CD8-positive, alpha-beta memory T cell (primary cell): ENCODE measurements around the gene ST3GAL5. TPM values are rescaled to one million over a fixed set of nuclear protein-coding genes. Genes with fewer than 3 reads are reported as not detected.
"Not testable (repeated sequence)": the region's sequence is repeated elsewhere in the genome, so short reads cannot be mapped to it uniquely, and the experiment has no call there.

Experiments
- CTCF ChIA-PET: fragments of 350-600 bp; sonication (Branson Sonifier 250); formaldehyde crosslinking; loops from one replicate; lab custom pipeline; 2021; ENCODE audit warnings: antibody characterized with exemption; lab: Charles Lee
- POLR2A ChIA-PET: fragments of 350-600 bp; sonication (Branson Sonifier 250); formaldehyde crosslinking; loops from one replicate; lab custom pipeline; 2021; ENCODE audit warnings: antibody characterized with exemption; lab: Charles Lee
- DNase-seq, 5 donors: peaks; one replicate each; pipeline versions ENCODE4 v3.0.0 to v3.0.0-alpha.2; 2020 to 2022; ENCODE audit warnings: mixed read lengths in 1 of 5
- H3K27ac ChIP-seq: one replicate; pipeline ENCODE4 v1.7.0; 2013; ENCODE audit warnings: low read depth, mild to moderate bottlenecking, low read length, moderate library complexity
- H3K27me3 ChIP-seq: 2 replicates; pipeline ENCODE4 v1.7.0; 2013; ENCODE audit warnings: low read length, mild to moderate bottlenecking; ENCODE audit not compliant: insufficient read depth, poor library complexity, severe bottlenecking
- H3K36me3 ChIP-seq: 2 replicates; pipeline ENCODE4 v1.7.0; 2013; ENCODE audit warnings: mild to moderate bottlenecking, low read length, moderate library complexity; ENCODE audit not compliant: insufficient read depth
- H3K4me1 ChIP-seq: 2 replicates; pipeline ENCODE4 v1.7.0; 2013; ENCODE audit warnings: mild to moderate bottlenecking, low read length, moderate library complexity; ENCODE audit not compliant: insufficient read depth
- H3K4me3 ChIP-seq: 2 replicates; pipeline ENCODE4 v1.7.0; 2013; ENCODE audit warnings: mild to moderate bottlenecking, low read length
- H3K9me3 ChIP-seq: 2 replicates; pipeline ENCODE4 v1.7.0; 2013; ENCODE audit warnings: mild to moderate bottlenecking, low read length
- H3K27ac Mint-ChIP-seq, 8 donors: one replicate each; pipeline ENCODE4 v1.8.0; 2020 to 2021; ENCODE audit warnings: mixed read lengths in 8 of 8, mild to moderate bottlenecking in 6 of 8, inconsistent platforms in 3 of 8, moderate library complexity in 3 of 8
- H3K27me3 Mint-ChIP-seq, 2 donors: one replicate each; pipeline ENCODE4 v1.8.0; 2020 to 2021; ENCODE audit warnings: mixed read lengths in 2 of 2, mild to moderate bottlenecking in 1 of 2, moderate library complexity in 1 of 2
- H3K36me3 Mint-ChIP-seq, 3 donors: one replicate each; pipeline ENCODE4 v1.8.0; 2020 to 2021; ENCODE audit warnings: mixed read lengths in 3 of 3, inconsistent platforms in 1 of 3, mild to moderate bottlenecking in 1 of 3
- H3K4me1 Mint-ChIP-seq, 3 donors: one replicate each; pipeline ENCODE4 v1.8.0; 2020 to 2021; ENCODE audit warnings: mixed read lengths in 3 of 3, inconsistent platforms in 1 of 3, mild to moderate bottlenecking in 1 of 3
- H3K4me3 Mint-ChIP-seq, 7 donors: one replicate each; pipeline ENCODE4 v1.8.0; 2020 to 2021; ENCODE audit warnings: mixed read lengths in 7 of 7, mild to moderate bottlenecking in 6 of 7, moderate library complexity in 4 of 7, inconsistent platforms in 2 of 7
- H3K9me3 Mint-ChIP-seq, 5 donors: one replicate each; pipeline ENCODE4 v1.8.0; 2020 to 2022; ENCODE audit warnings: mixed read lengths in 5 of 5, mild to moderate bottlenecking in 3 of 5, moderate library complexity in 2 of 5, inconsistent platforms in 1 of 5
- polyA plus RNA-seq: library from polyadenylated mRNA; unstranded; fragments of 300-500 nt; fragmentation: Illumina TruSeq; gene quantifications from one replicate; pipeline ENCODE4 v1.2.3, GENCODE V29; 2021
- total RNA-seq, 2 experiments: library from RNA; stranded (reverse); gene quantifications; one replicate each; pipeline ENCODE4 v1.2.3, GENCODE V29; 2021

ST3GAL5 gene
- total and polyA plus RNA-seq, 3 experiments from 2014 or later, result 11.1 to 21.8 (median 11.2) TPM

DNA sequence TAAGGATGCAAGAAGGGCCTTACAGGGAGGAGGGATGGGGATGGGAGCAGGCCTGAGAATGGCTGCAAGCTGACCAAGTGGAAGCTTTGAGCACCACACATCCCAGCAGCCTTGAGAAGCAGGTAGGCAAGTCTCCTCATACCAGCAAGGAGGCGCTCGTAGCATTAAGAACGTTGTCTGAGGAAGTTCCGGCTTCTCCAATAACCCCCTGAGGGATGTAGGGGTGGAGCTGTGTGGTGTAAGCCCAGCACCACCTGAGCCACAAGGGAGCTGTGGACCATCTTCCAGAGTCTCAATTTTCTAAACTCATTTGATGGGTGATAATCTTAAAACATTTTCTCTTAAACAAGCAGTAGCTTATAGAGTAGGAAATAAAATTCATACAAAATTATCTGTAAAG is 50.6 kb downstream of the ST3GAL5 start:
- H3K36me3 ChIP-seq, result peaks cover 15% of the 10 kb centered on the region
- peak overlapping the region; percentile 6 to 92 (median 78) for H3K27ac Mint-ChIP-seq
- H3K4me1 Mint-ChIP-seq, result peaks cover 20 to 36% (median 35%) of the 10 kb centered on the region in 3 donors
- ChIA-PET CTCF (interaction anchor here (0.9 to 3.4 kb wide), 6 partner anchors 10 to 51 kb away, joined by 3 to 18 read pairs (median 4); partner anchors contain the start of gene ST3GAL5), POLR2A (no interaction called here)
- H3K9me3 ChIP-seq, result no peaks in the 10 kb centered on the region
- H3K4me1 ChIP-seq, result peaks cover 4% of the 10 kb centered on the region
- H3K4me3 Mint-ChIP-seq, result no peak overlapping the region
- H3K36me3 Mint-ChIP-seq, result peaks cover 10 to 40% (median 17%) of the 10 kb centered on the region in 3 donors
- DNase-seq, result no peak
- no peaks in the 10 kb centered on the region for H3K27me3 ChIP-seq
- no peak overlapping the region for H3K4me3 ChIP-seq
- no peaks in the 10 kb centered on the region for H3K9me3 Mint-ChIP-seq
- no peak overlapping the region for H3K27ac ChIP-seq
- H3K27me3 Mint-ChIP-seq, result peaks cover 0 to 3% of the 10 kb centered on the region in 2 donors

- Histone ChIP-seq H3K9me3 (no peaks in the 10 kb centered on the region), H3K4me3 (no peak overlapping the region), H3K27ac (no peak overlapping the region), H3K4me1 (peaks cover 2% of the 10 kb centered on the region), H3K36me3 (peaks cover 2% of the 10 kb centered on the region), H3K27me3 (no peaks in the 10 kb centered on the region)
- Mint-ChIP-seq H3K4me3 (no peak overlapping the region), H3K9me3 (no peaks in the 10 kb centered on the region), H3K36me3 (peaks cover 0 to 10% (median 7%) of the 10 kb centered on the region in 3 donors), H3K4me1 (peaks cover 19 to 43% (median 39%) of the 10 kb centered on the region in 3 donors), H3K27ac (peak overlapping the region in 4 of 8 donors; percentile 34 to 85 (median 66)), H3K27me3 (peaks cover 0 to 2% of the 10 kb centered on the region in 2 donors)
- POLR2A ChIA-PET, result no interaction called here
- no peak for DNase-seq
- CTCF ChIA-PET, result interaction anchor here (1.0 to 8.0 kb wide), 2 partner anchors 54 to 246 kb away, joined by 4 to 71 read pairs; partner anchors contain the start of gene ST3GAL5
These were observed 54.3 kb downstream of the ST3GAL5 start for GRCh38 chr2:85834466-85834865.

DNA sequence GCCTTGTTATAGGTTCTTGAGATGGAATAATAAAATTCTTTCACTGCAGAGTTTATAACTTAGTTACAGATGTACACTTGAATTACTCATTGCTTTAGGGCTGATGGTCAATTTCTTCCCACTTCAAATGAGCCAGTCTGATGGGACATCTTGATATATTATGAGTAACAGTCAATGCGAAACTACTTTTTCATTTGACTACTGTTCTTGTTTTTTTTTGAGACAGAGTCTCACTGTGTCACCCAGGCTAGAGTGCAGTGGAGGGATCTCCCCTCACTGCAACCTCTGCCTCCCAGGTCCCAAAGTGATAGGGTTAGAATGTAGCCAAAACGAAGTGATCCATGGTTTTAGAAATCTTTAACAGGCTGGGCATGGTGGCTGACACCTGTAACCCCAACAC is 57.1 kb downstream of the ST3GAL5 start:
- Histone ChIP-seq H3K4me3 (no peak overlapping the region), H3K27me3 (no peaks in the 10 kb centered on the region), H3K27ac (no peak overlapping the region), H3K4me1 (peaks cover 12% of the 10 kb centered on the region), H3K36me3 (no peaks in the 10 kb centered on the region), H3K9me3 (no peaks in the 10 kb centered on the region)
- Mint-ChIP-seq H3K4me1 (peaks cover 28 to 46% (median 42%) of the 10 kb centered on the region in 3 donors), H3K9me3 (no peaks in the 10 kb centered on the region), H3K27me3 (peaks cover 2 to 5% of the 10 kb centered on the region in 2 donors), H3K27ac (peak overlapping the region in 2 of 8 donors; percentile 29 to 32), H3K36me3 (peaks cover 0 to 2% (median 0%) of the 10 kb centered on the region in 3 donors), H3K4me3 (no peak overlapping the region)
- ChIA-PET CTCF (interaction anchor here (0.8 to 8.0 kb wide), 8 partner anchors 15 to 274 kb away, joined by 3 to 196 read pairs (median 4); partner anchors contain the start of genes POLR1A, PTCD3 and ST3GAL5), POLR2A (no interaction called here)
- DNase-seq, result no peak

GRCh38 chr2:85830645-85831044 is 58.1 kb downstream of the ST3GAL5 start:
- H3K36me3 Mint-ChIP-seq, result peaks cover 0 to 2% (median 0%) of the 10 kb centered on the region in 3 donors
- H3K27me3 Mint-ChIP-seq, result peaks cover 2 to 8% of the 10 kb centered on the region in 2 donors
- ChIA-PET CTCF (interaction anchor here (0.6 to 8.0 kb wide), 18 partner anchors 11 to 275 kb away, joined by 3 to 196 read pairs (median 4); partner anchors contain the start of genes POLR1A, PTCD3 and ST3GAL5), POLR2A (interaction anchor here (0.6 to 4.1 kb wide), 3 partner anchors 58 to 250 kb away, joined by 3 to 28 read pairs (median 3); partner anchors contain the start of gene ST3GAL5)
- no peak overlapping the region for H3K27ac ChIP-seq
- peaks cover 12% of the 10 kb centered on the region for H3K4me1 ChIP-seq
- no peak overlapping the region for H3K4me3 ChIP-seq
- peak overlapping the region in 3 of 8 donors; percentile 0 to 38 (median 7) for H3K27ac Mint-ChIP-seq
- peaks cover 28 to 46% (median 42%) of the 10 kb centered on the region in 3 donors for H3K4me1 Mint-ChIP-seq
- no peak for DNase-seq
- H3K9me3 Mint-ChIP-seq, result no peaks in the 10 kb centered on the region
- no peaks in the 10 kb centered on the region for H3K27me3 ChIP-seq
- H3K4me3 Mint-ChIP-seq, result no peak overlapping the region
- no peaks in the 10 kb centered on the region for H3K9me3 ChIP-seq
- no peaks in the 10 kb centered on the region for H3K36me3 ChIP-seq

DNA sequence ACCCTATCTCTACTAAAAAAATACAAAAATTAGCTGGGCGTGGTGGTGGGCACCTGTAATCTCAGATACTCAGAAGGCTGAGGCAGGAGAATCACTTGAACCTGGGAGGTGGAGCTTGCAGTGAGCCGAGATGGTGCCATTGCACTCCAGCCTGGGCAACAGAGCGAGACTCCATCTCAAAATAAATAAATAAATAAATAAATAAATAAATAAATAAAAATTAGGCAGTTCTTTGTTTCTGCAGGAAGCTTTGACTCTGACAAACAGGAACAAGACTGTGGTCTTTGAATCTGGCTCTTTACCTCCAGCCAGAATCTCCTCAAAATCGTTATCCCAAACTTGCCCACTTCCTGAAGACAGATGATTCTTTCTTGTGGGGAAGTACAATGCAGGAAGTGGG is 59.4 kb downstream of the ST3GAL5 start:
- not testable (repeated sequence) for H3K4me3 Mint-ChIP-seq, H3K27me3 ChIP-seq, H3K27me3 Mint-ChIP-seq, H3K27ac ChIP-seq, H3K36me3 ChIP-seq, H3K36me3 Mint-ChIP-seq, DNase-seq, H3K4me3 ChIP-seq, H3K9me3 ChIP-seq, H3K9me3 Mint-ChIP-seq
- H3K4me1 Mint-ChIP-seq, result peaks cover 28 to 46% (median 42%) of the 10 kb centered on the region in 3 donors
- POLR2A ChIA-PET, result interaction anchor here (4.1 kb wide), 1 partner anchor 59 kb away, joined by 28 read pairs; the partner anchor contains the start of gene ST3GAL5
- peaks cover 12% of the 10 kb centered on the region for H3K4me1 ChIP-seq
- peak overlapping the region in 1 of 8 donors; percentile 29 for H3K27ac Mint-ChIP-seq
- CTCF ChIA-PET, result interaction anchor here (1.2 to 8.0 kb wide), 5 partner anchors 25 to 249 kb away, joined by 3 to 196 read pairs (median 63); partner anchors contain the start of gene ST3GAL5

DNA sequence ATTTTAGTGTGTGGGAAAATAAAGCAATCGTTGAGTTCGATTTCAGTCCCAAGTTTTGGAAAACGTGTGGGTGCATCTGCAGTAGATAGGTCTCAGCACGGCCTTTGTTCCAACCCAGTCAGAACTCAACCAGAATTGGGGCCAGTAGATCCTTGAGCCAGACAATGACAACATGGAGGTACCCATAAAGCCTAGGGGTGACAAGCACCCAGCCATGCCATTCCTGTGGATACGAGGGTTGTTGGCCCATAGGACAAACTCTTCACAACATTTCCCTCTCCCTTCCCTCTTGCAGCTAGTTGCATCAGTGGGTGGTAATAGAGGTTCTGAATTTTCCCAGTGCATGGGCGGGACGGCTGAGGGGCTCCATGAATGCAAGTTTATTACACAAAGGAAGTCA is 60.1 kb downstream of the ST3GAL5 start:
- no peak for DNase-seq
- Histone ChIP-seq H3K27me3 (no peaks in the 10 kb centered on the region), H3K9me3 (no peaks in the 10 kb centered on the region), H3K27ac (no peak overlapping the region), H3K4me1 (peaks cover 12% of the 10 kb centered on the region), H3K36me3 (no peaks in the 10 kb centered on the region), H3K4me3 (no peak overlapping the region)
- Mint-ChIP-seq H3K4me1 (peaks cover 28 to 46% (median 39%) of the 10 kb centered on the region in 3 donors), H3K36me3 (peaks cover 0 to 2% (median 0%) of the 10 kb centered on the region in 3 donors), H3K27ac (peak overlapping the region in 2 of 8 donors; percentile 12 to 58), H3K9me3 (no peaks in the 10 kb centered on the region), H3K27me3 (peaks cover 2 to 8% of the 10 kb centered on the region in 2 donors), H3K4me3 (no peak overlapping the region)
- CTCF ChIA-PET, result interaction anchor here (1.2 to 8.0 kb wide), 6 partner anchors 10 to 250 kb away, joined by 3 to 196 read pairs (median 40); partner anchors contain the start of gene ST3GAL5
- POLR2A ChIA-PET, result interaction anchor here (2.6 to 4.1 kb wide), 2 partner anchors 60 to 251 kb away, joined by 25 to 28 read pairs; partner anchors contain the start of gene ST3GAL5

DNA sequence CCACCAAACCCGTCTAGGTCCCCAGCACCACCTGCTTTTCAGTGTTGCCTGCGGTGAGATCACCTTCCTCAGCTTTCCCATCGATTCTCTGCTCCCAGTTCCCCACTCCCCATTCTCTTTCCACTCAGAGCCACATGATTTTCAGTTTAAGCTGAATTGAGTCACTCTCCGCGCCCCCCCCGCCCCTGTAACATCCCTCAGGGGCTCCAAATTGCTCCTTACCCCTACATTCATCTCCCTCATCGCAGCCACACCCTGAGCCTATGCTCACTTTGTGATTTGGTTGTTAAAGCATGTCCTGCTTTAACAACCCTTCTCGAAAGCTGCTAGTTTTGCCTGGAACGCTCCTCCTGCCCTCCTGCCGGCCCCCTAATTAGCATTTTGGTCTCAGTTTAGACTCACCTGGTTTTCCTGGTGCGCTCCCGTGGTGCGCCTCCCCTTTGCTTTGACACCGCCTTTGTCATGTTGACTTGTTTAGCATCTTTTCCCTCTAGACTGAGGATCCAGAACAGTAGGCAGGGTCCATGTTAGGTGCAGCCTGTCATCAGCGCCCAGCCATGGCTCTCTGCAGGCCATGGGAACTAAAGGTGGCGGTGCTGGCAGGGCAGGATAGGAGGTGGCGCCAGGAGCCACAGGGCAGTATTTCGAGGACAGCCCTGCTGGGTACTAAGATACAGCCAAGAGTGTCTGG is 60.8 kb downstream of the ST3GAL5 start:
- Mint-ChIP-seq H3K4me3 (peak overlapping the region in 3 of 7 donors; percentile 41 to 76 (median 47)), H3K27me3 (peaks cover 2 to 8% of the 10 kb centered on the region in 2 donors), H3K27ac (peak overlapping the region in 7 of 8 donors; percentile 58 to 93 (median 74)), H3K36me3 (peaks cover 0 to 2% (median 0%) of the 10 kb centered on the region in 3 donors), H3K4me1 (peaks cover 22 to 39% (median 32%) of the 10 kb centered on the region in 3 donors), H3K9me3 (no peaks in the 10 kb centered on the region)
- H3K4me3 ChIP-seq, result no peak overlapping the region
- H3K27ac ChIP-seq, result no peak overlapping the region
- H3K4me1 ChIP-seq, result peaks cover 12% of the 10 kb centered on the region
- ChIA-PET POLR2A (interaction anchor here (0.5 to 4.1 kb wide), 6 partner anchors 24 to 252 kb away, joined by 3 to 28 read pairs (median 6); partner anchors contain the start of gene ST3GAL5), CTCF (interaction anchor here (0.7 to 8.0 kb wide), 43 partner anchors 8 to 300 kb away, joined by 3 to 196 read pairs (median 6); partner anchors contain the start of genes POLR1A, PTCD3 and ST3GAL5)
- DNase-seq, result no peak
- H3K36me3 ChIP-seq, result no peaks in the 10 kb centered on the region
- H3K9me3 ChIP-seq, result no peaks in the 10 kb centered on the region
- no peaks in the 10 kb centered on the region for H3K27me3 ChIP-seq
